SK-N-SH treated with all-trans-retinoic acid at 6 μM for 48 hours (cell line): ENCODE measurements around the gene MYH15.

Experiments used
- ATAC-seq: fragments of 200-7000 bp; cut with Tn5 transposase; 3 replicates; pipeline ENCODE4 v1.9.1; 2020; ENCODE audit warnings: mild to moderate bottlenecking, moderate library complexity
- ARNTL ChIP-seq: fragments of 450-650 bp; formaldehyde crosslinking; IDR thresholded peaks from 2 replicates; pipeline ENCODE4 v1.5.0; 2020; ENCODE audit warnings: low read depth, mild to moderate bottlenecking, moderate library complexity, borderline replicate concordance
- CREB5 ChIP-seq: fragments of 250-450 bp; sonication (Bioruptor Pico); IDR thresholded peaks from 2 replicates; pipeline ENCODE4 v1.5.1; 2020; ENCODE audit warnings: low read depth, mild to moderate bottlenecking, moderate library complexity
- CSDC2 ChIP-seq: fragments of 250-450 bp; sonication (Bioruptor Pico); IDR thresholded peaks from 2 replicates; pipeline ENCODE4 v1.5.0; 2020; ENCODE audit warnings: mild to moderate bottlenecking, moderate library complexity
- CSRNP3 ChIP-seq: fragments of 250-450 bp; sonication (Bioruptor Pico); IDR thresholded peaks from 2 replicates; pipeline ENCODE4 v1.5.1; 2021; ENCODE audit warnings: mild to moderate bottlenecking, moderate library complexity
- ESRRG ChIP-seq: fragments of 250-450 bp; sonication (Bioruptor Pico); IDR thresholded peaks from 2 replicates; pipeline ENCODE4 v1.6.1; 2021; ENCODE audit warnings: mild to moderate bottlenecking
- GLIS3 ChIP-seq: fragments of 250-450 bp; sonication (Bioruptor Pico); IDR thresholded peaks from 2 replicates; pipeline ENCODE4 v1.5.0; 2020; ENCODE audit warnings: mild to moderate bottlenecking, moderate library complexity
- PATZ1 ChIP-seq: fragments of 250-450 bp; sonication (Bioruptor Pico); IDR thresholded peaks from 2 replicates; pipeline ENCODE4 v1.8.0; 2020; ENCODE audit warnings: mild to moderate bottlenecking, moderate library complexity, borderline replicate concordance
- POU6F1 ChIP-seq: fragments of 250-450 bp; sonication (Bioruptor Pico); IDR thresholded peaks from 2 replicates; pipeline ENCODE4 v1.8.0; 2021; ENCODE audit warnings: low read depth, mild to moderate bottlenecking, moderate library complexity, borderline replicate concordance
- PPARA ChIP-seq: fragments of 250-450 bp; sonication (Bioruptor Pico); IDR thresholded peaks from 2 replicates; pipeline ENCODE4 v1.5.0; 2020; ENCODE audit warnings: mild to moderate bottlenecking, borderline replicate concordance
- RARB ChIP-seq: fragments of 250-450 bp; sonication (Bioruptor Pico); IDR thresholded peaks from 2 replicates; pipeline ENCODE4 v1.8.0; 2021; ENCODE audit warnings: mild to moderate bottlenecking, moderate library complexity
- SNAI2 ChIP-seq: fragments of 250-450 bp; sonication (Bioruptor Pico); IDR thresholded peaks from 2 replicates; pipeline ENCODE4 v1.5.0; 2020; ENCODE audit warnings: mild to moderate bottlenecking, moderate library complexity
- TCF4 ChIP-seq: fragments of 250-450 bp; sonication (Bioruptor Pico); IDR thresholded peaks from 2 replicates; pipeline ENCODE4 v1.8.0; 2021; ENCODE audit warnings: mild to moderate bottlenecking, moderate library complexity, borderline replicate concordance
- TOX ChIP-seq: fragments of 250-450 bp; sonication (Bioruptor Pico); IDR thresholded peaks from 2 replicates; pipeline ENCODE4 v1.8.0; 2021; ENCODE audit warnings: mild to moderate bottlenecking, moderate library complexity, borderline replicate concordance
- TSHZ2 ChIP-seq: fragments of 250-450 bp; sonication (Bioruptor Pico); IDR thresholded peaks from 2 replicates; pipeline ENCODE4 v1.5.0; 2020; ENCODE audit warnings: mild to moderate bottlenecking, moderate library complexity
- ZC3H10 ChIP-seq: fragments of 250-450 bp; sonication (Bioruptor Pico); IDR thresholded peaks from 2 replicates; pipeline ENCODE4 v1.5.1; 2021; ENCODE audit warnings: mild to moderate bottlenecking, moderate library complexity
- ZFP3 ChIP-seq: fragments of 250-450 bp; sonication (Bioruptor Pico); IDR thresholded peaks from 2 replicates; pipeline ENCODE4 v1.5.0; 2020; ENCODE audit warnings: mild to moderate bottlenecking, moderate library complexity
- ZNF565 ChIP-seq: fragments of 450-650 bp; formaldehyde crosslinking; conservative IDR thresholded peaks from 2 replicates; pipeline ENCODE4 v1.5.0; 2020; ENCODE audit warnings: low read depth, mild to moderate bottlenecking, moderate library complexity
- ZNF70 ChIP-seq: fragments of 450-650 bp; formaldehyde crosslinking; IDR thresholded peaks from 2 replicates; pipeline ENCODE4 v1.5.0; 2020; ENCODE audit warnings: mild to moderate bottlenecking, moderate library complexity
- ZNF8 ChIP-seq: fragments of 450-650 bp; formaldehyde crosslinking; IDR thresholded peaks from 2 replicates; pipeline ENCODE4 v1.5.0; 2020; ENCODE audit warnings: mild to moderate bottlenecking, moderate library complexity

MYH15 gene

GRCh38 chr3:108462899-108463298, 47.5 kb downstream of the MYH15 start (continued):
- TF ChIP-seq PATZ1 (no peak), GLIS3 (CRISPR knock-in tag) (no peak), ZNF8 (CRISPR knock-in tag) (no peak), ESRRG (CRISPR knock-in tag) (no peak)

GRCh38 chr3:108461661-108462111, 48.7 kb downstream of the MYH15 start:
- no peak for ATAC-seq

GRCh38 chr3:108459225-108459624, 51.2 kb downstream of the MYH15 start:
- TF ChIP-seq TCF4 (CRISPR knock-in tag) (no peak), ZNF565 (CRISPR knock-in tag) (no peak)
- no peak for ATAC-seq

More at GRCh38 chr3:108461661-108462111, 48.7 kb downstream of the MYH15 start:
- TF ChIP-seq POU6F1 (CRISPR knock-in tag) (no peak), RARB (CRISPR knock-in tag) (no peak), PPARA (CRISPR knock-in tag) (no peak), TCF4 (CRISPR knock-in tag) (no peak), GLIS3 (CRISPR knock-in tag) (no peak), TOX (no peak), ZNF70 (CRISPR knock-in tag) (no peak), CREB5 (CRISPR knock-in tag) (no peak), CSRNP3 (CRISPR knock-in tag) (no peak), ARNTL (CRISPR knock-in tag) (no peak)
- TF ChIP-seq, all 23 proteins: peak for 0

- ATAC-seq: no peak
- no peak for TF ChIP-seq ZC3H10 (CRISPR knock-in tag)
- no peak for TF ChIP-seq TSHZ2 (CRISPR knock-in tag)
- TF ChIP-seq ZFP3 (CRISPR knock-in tag): no peak
- TF ChIP-seq ZNF70 (CRISPR knock-in tag): no peak
- TF ChIP-seq CSRNP3 (CRISPR knock-in tag): no peak
- no peak for TF ChIP-seq POU6F1 (CRISPR knock-in tag)
- TF ChIP-seq ZNF565 (CRISPR knock-in tag): no peak
- TF ChIP-seq TOX: no peak
- TF ChIP-seq TCF4 (CRISPR knock-in tag): no peak
- TF ChIP-seq CSDC2 (CRISPR knock-in tag): no peak
- TF ChIP-seq SNAI2 (CRISPR knock-in tag): no peak
- no peak for TF ChIP-seq PATZ1
- TF ChIP-seq CREB5 (CRISPR knock-in tag): no peak
Measured at GRCh38 chr3:108455212-108455705, 55.1 kb downstream of the MYH15 start.
